ENCODE data around the gene SEC61G.

- TF ChIP-seq, protein P1, sequence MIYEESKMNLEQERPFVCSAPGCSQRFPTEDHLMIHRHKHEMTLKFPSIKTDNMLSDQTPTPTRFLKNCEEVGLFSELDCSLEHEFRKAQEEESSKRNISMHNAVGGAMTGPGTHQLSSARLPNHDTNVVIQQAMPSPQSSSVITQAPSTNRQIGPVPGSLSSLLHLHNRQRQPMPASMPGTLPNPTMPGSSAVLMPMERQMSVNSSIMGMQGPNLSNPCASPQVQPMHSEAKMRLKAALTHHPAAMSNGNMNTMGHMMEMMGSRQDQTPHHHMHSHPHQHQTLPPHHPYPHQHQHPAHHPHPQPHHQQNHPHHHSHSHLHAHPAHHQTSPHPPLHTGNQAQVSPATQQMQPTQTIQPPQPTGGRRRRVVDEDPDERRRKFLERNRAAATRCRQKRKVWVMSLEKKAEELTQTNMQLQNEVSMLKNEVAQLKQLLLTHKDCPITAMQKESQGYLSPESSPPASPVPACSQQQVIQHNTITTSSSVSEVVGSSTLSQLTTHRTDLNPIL (CRISPR knock-in tag; IDR thresholded peaks at IDR 0.05; ENCODE audit: low read depth) = no peak
- TF ChIP-seq ZFP30 (CRISPR knock-in tag; IDR thresholded peaks at IDR 0.05) = no peak
- TF ChIP-seq ESRRG (CRISPR knock-in tag; IDR thresholded peaks at IDR 0.05) = no peak
- no peak for TF ChIP-seq PPARA (CRISPR knock-in tag; IDR thresholded peaks at IDR 0.05; ENCODE audit: borderline replicate concordance)
- no peak for TF ChIP-seq BACH2 (CRISPR knock-in tag; IDR thresholded peaks at IDR 0.05; ENCODE audit: borderline replicate concordance)
- TF ChIP-seq OSR1 (CRISPR knock-in tag; IDR thresholded peaks at IDR 0.05) = no peak
- TF ChIP-seq CSRNP3 (CRISPR knock-in tag; IDR thresholded peaks at IDR 0.05) = no peak
- TF ChIP-seq PATZ1 (CRISPR knock-in tag; IDR thresholded peaks at IDR 0.05; ENCODE audit: borderline replicate concordance) = no peak
- TF ChIP-seq SNAI2 (CRISPR knock-in tag; IDR thresholded peaks at IDR 0.05) = no peak
- no peak for TF ChIP-seq ZNF565 (CRISPR knock-in tag; conservative IDR thresholded peaks at IDR 0.05; ENCODE audit: low read depth)
- TF ChIP-seq RARB (CRISPR knock-in tag; IDR thresholded peaks at IDR 0.05) = no peak
- no peak for TF ChIP-seq TSHZ2 (CRISPR knock-in tag; IDR thresholded peaks at IDR 0.05)
- TF ChIP-seq CSDC2 (CRISPR knock-in tag; IDR thresholded peaks at IDR 0.05) = no peak
Observed at GRCh38 chr7:54728411-54728810, 30.6 kb downstream of the SEC61G start.
